CD4-positive, CD25-positive, alpha-beta regulatory T cell (primary cell): ENCODE measurements around the gene ACTG1. TPM values are rescaled to one million over a fixed set of nuclear protein-coding genes. Genes with fewer than 3 reads are reported as not detected.
A peak's percentile ranks its signal among the peaks of the same experiment; 100 is the strongest.

Experiments used
- ATAC-seq, 2 donors: fragments of 150-1000 bp; cut with Tn5 transposase; one replicate each; pipeline ENCODE4 v1.10.0; 2021; ENCODE audit warnings: low read depth in 2 of 2, moderate number of reproducible peaks in 2 of 2, moderate library complexity in 1 of 2
- DNase-seq, 3 donors: peaks; one replicate each; pipeline versions ENCODE4 v3.0.0 to v3.0.0-alpha.2; 2012 to 2022; ENCODE audit warnings: mixed read lengths in 1 of 3
- H3K27ac ChIP-seq: one replicate; pipeline ENCODE4 v1.7.0; 2013; ENCODE audit warnings: mild to moderate bottlenecking, low read length; ENCODE audit not compliant: insufficient read depth, poor library complexity, severe bottlenecking
- H3K27me3 ChIP-seq: one replicate; pipeline ENCODE4 v1.7.0; 2013; ENCODE audit warnings: low read length; ENCODE audit not compliant: control insufficient read depth, insufficient read depth
- H3K36me3 ChIP-seq: one replicate; pipeline ENCODE4 v1.7.0; 2013; ENCODE audit warnings: mild to moderate bottlenecking, low read length, moderate library complexity; ENCODE audit not compliant: control insufficient read depth, insufficient read depth
- H3K4me1 ChIP-seq: 2 replicates; pipeline ENCODE4 v1.7.0; 2013; ENCODE audit warnings: mild to moderate bottlenecking, low read length; ENCODE audit not compliant: insufficient read depth, control insufficient read depth, poor library complexity, severe bottlenecking
- H3K4me3 ChIP-seq: one replicate; pipeline ENCODE4 v1.7.0; 2013; ENCODE audit warnings: low read depth, mild to moderate bottlenecking, low read length, moderate library complexity
- H3K9me3 ChIP-seq, 2 experiments: 1 replicate in 1 of 2; 2 replicates in 1 of 2; pipeline ENCODE4 v1.7.0; 2013; ENCODE audit warnings: low read length in 2 of 2, mild to moderate bottlenecking in 1 of 2, moderate library complexity in 1 of 2; ENCODE audit not compliant: control insufficient read depth in 2 of 2
- H3K27ac Mint-ChIP-seq, 3 donors: one replicate each; pipeline ENCODE4 v1.8.0; 2020 to 2022; ENCODE audit warnings: mild to moderate bottlenecking in 3 of 3, mixed read lengths in 3 of 3, moderate library complexity in 2 of 3
- H3K27me3 Mint-ChIP-seq: one replicate; pipeline ENCODE4 v1.8.0; 2022; ENCODE audit warnings: mild to moderate bottlenecking, mixed read lengths
- H3K36me3 Mint-ChIP-seq: one replicate; pipeline ENCODE4 v1.8.0; 2020; ENCODE audit warnings: mixed read lengths
- H3K4me1 Mint-ChIP-seq, 4 donors: one replicate each; pipeline ENCODE4 v1.8.0; 2020 to 2022; ENCODE audit warnings: mixed read lengths in 4 of 4, mild to moderate bottlenecking in 1 of 4
- H3K4me3 Mint-ChIP-seq, 4 donors: one replicate each; pipeline ENCODE4 v1.8.0; 2020 to 2022; ENCODE audit warnings: mild to moderate bottlenecking in 4 of 4, mixed read lengths in 4 of 4, moderate library complexity in 3 of 4
- H3K9me3 Mint-ChIP-seq, 7 donors: one replicate each; pipeline ENCODE4 v1.8.0; 2020 to 2022; ENCODE audit warnings: mixed read lengths in 7 of 7, mild to moderate bottlenecking in 3 of 7, moderate library complexity in 2 of 7
- polyA plus RNA-seq, 4 donors: library from polyadenylated mRNA; unstranded; fragments of 300-500 nt; fragmentation: Illumina TruSeq; gene quantifications; one replicate each; pipeline ENCODE4 v1.2.3, GENCODE V29; 2021
- total RNA-seq: library from RNA; stranded (reverse); gene quantifications from one replicate; pipeline ENCODE4 v1.2.3, GENCODE V29; 2022

The ACTG1 gene
- total and polyA plus RNA-seq, 5 donors from 2014 or later = 1,684 to 2,724 (median 2,347) TPM

GRCh38 chr17:81537856-81538555 is 25.4 kb upstream of the ACTG1 start:
- H3K36me3 Mint-ChIP-seq = peaks cover 9% of the 10 kb centered on the region
- Histone ChIP-seq H3K27me3 (peaks cover 3% of the 10 kb centered on the region), H3K36me3 (peaks cover 4% of the 10 kb centered on the region), H3K4me3 (no peak overlapping the region), H3K9me3 (no peaks in the 10 kb centered on the region), H3K4me1 (peaks cover 11% of the 10 kb centered on the region), H3K27ac (no peak overlapping the region)
- DNase-seq (no peak), ATAC-seq (no peak)
- no peaks in the 10 kb centered on the region for H3K4me1 Mint-ChIP-seq
- H3K27ac Mint-ChIP-seq = peak overlapping the region in 1 of 3 donors; percentile 67
- no peaks in the 10 kb centered on the region for H3K9me3 Mint-ChIP-seq
- H3K27me3 Mint-ChIP-seq = peaks cover 16% of the 10 kb centered on the region
- peak overlapping the region in 1 of 4 donors; percentile 27 for H3K4me3 Mint-ChIP-seq

DNA sequence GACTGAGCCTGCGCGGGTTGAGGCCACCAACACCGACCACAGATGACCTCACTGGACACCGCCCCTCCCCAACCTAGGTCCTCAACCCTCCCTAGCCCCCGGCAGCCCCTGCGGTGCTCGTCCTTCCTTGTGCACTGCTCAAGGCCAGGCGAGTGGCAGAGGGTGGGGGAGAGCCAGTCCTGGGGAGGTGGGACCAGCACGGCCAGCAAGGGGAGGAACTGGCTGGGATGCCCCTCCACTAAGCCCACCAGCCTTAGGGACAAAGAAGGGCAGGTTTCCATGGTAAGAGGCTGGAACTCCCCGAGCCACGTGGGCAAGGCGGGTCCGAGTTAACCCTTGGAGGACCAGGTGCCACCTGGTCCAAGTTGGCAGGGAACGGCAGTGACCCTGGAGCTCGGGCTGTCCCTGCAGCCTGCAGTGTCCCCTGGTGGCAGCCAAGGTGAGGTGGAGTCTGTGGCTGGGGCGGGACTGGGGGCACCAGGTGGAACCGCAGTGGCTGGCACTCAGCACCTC is 24.8 kb upstream of the ACTG1 start:
- H3K27ac ChIP-seq = no peak overlapping the region
- H3K27ac Mint-ChIP-seq = no peak overlapping the region
- H3K27me3 Mint-ChIP-seq = peaks cover 16% of the 10 kb centered on the region
- H3K4me1 ChIP-seq = peaks cover 11% of the 10 kb centered on the region
- H3K36me3 Mint-ChIP-seq = peaks cover 9% of the 10 kb centered on the region
- DNase-seq = peak in 1 of 3 donors; percentile 40
- H3K9me3 Mint-ChIP-seq = no peaks in the 10 kb centered on the region
- H3K27me3 ChIP-seq = peaks cover 3% of the 10 kb centered on the region
- H3K4me1 Mint-ChIP-seq = no peaks in the 10 kb centered on the region
- H3K4me3 Mint-ChIP-seq = no peak overlapping the region
- H3K36me3 ChIP-seq = peaks cover 4% of the 10 kb centered on the region
- ATAC-seq = peak; percentile 45 to 51
- H3K4me3 ChIP-seq = no peak overlapping the region
- H3K9me3 ChIP-seq = no peaks in the 10 kb centered on the region

DNA sequence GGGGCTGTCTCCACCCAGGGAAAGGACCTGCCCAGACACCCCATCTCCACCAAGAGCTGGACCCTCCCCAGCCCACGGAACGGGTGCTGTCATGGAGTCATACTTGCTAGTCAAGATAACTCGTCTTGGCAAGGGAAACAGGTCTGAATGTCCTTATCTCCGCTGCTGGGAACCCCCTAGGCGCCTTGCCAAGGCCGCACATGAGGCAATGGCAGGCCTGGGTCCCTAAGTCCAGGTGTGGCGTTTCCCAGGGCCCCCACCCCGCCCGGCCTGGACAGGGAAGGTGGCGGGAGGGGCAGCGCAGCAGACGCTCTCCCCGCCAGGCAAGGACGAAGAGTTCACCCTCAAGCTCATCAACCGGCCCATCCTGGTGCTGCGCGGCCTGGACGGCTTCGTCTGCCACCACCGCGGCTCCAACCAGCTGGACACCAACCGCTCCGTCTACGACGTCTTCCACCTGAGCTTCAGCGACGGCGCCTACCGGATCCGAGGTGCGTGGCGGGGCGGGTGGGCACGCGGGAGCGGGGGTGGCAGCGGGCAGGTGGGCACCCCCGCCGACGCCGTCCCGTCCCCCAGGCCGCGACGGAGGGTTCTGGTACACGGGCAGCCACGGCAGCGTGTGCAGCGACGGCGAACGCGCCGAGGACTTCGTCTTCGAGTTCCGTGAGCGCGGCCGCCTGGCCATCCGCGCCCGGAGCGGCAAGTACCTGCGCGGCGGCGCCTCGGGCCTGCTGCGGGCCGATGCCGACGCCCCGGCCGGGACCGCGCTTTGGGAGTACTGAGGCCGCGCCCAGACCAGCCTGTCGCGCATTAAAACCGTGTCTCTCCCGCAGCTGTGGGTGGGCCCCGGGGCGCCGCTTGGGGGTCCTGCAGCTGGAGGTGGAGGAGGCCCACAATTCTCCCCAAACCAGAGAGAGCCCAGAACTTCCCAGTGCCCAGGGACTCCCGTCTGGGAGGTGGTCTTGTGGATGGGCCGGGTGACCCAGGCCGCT is 24.0 kb upstream of the ACTG1 start:
- DNase-seq = no peak
- no peak for ATAC-seq
- Histone ChIP-seq H3K27me3 (peaks cover 3% of the 10 kb centered on the region), H3K36me3 (peaks cover 4% of the 10 kb centered on the region), H3K4me1 (peaks cover 11% of the 10 kb centered on the region), H3K9me3 (no peaks in the 10 kb centered on the region), H3K27ac (no peak overlapping the region), H3K4me3 (no peak overlapping the region)
- peaks cover 16% of the 10 kb centered on the region for H3K27me3 Mint-ChIP-seq
- no peak overlapping the region for H3K4me3 Mint-ChIP-seq
- H3K36me3 Mint-ChIP-seq = peaks cover 8% of the 10 kb centered on the region
- H3K4me1 Mint-ChIP-seq = no peaks in the 10 kb centered on the region
- H3K27ac Mint-ChIP-seq = no peak overlapping the region
- H3K9me3 Mint-ChIP-seq = no peaks in the 10 kb centered on the region

GRCh38 chr17:81535480-81536298 is 23.1 kb upstream of the ACTG1 start:
- H3K9me3 ChIP-seq = no peaks in the 10 kb centered on the region
- Mint-ChIP-seq H3K4me3 (no peak overlapping the region), H3K9me3 (no peaks in the 10 kb centered on the region), H3K4me1 (no peaks in the 10 kb centered on the region), H3K27me3 (peaks cover 16% of the 10 kb centered on the region), H3K27ac (peak overlapping the region in 1 of 3 donors; percentile 14), H3K36me3 (peaks cover 5% of the 10 kb centered on the region)
- peaks cover 4% of the 10 kb centered on the region for H3K36me3 ChIP-seq
- DNase-seq (no peak), ATAC-seq (no peak)
- no peak overlapping the region for H3K27ac ChIP-seq
- no peak overlapping the region for H3K4me3 ChIP-seq
- H3K4me1 ChIP-seq = peaks cover 11% of the 10 kb centered on the region
- H3K27me3 ChIP-seq = peaks cover 3% of the 10 kb centered on the region

DNA sequence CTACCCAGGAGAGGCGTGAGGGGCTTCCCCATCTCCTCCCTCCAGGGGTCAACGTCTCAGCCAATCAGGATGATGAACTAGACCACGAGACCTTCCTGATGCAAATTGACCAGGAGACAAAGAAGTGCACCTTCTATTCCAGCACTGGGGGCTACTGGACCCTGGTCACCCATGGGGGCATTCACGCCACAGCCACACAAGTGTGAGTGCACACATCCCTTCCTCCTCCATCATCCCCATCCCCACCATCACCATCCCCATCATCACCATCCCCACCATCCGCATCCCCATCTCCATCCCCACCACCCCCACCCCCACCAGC is 22.4 kb upstream of the ACTG1 start:
- no peak for ATAC-seq
- no peaks in the 10 kb centered on the region for H3K9me3 Mint-ChIP-seq
- no peak overlapping the region for H3K4me3 ChIP-seq

GRCh38 chr17:81534157-81535006 is 21.8 kb upstream of the ACTG1 start:
- H3K9me3 Mint-ChIP-seq = no peaks in the 10 kb centered on the region
- Histone ChIP-seq H3K4me3 (no peak overlapping the region), H3K27ac (no peak overlapping the region), H3K4me1 (peaks cover 11% of the 10 kb centered on the region), H3K9me3 (no peaks in the 10 kb centered on the region), H3K36me3 (peaks cover 4% of the 10 kb centered on the region), H3K27me3 (peaks cover 3% of the 10 kb centered on the region)
- no peak overlapping the region for H3K27ac Mint-ChIP-seq
- peaks cover 17% of the 10 kb centered on the region for H3K27me3 Mint-ChIP-seq
- DNase-seq = no peak
- H3K36me3 Mint-ChIP-seq = peaks cover 5% of the 10 kb centered on the region
- H3K4me1 Mint-ChIP-seq = no peaks in the 10 kb centered on the region
- ATAC-seq = no peak
- no peak overlapping the region for H3K4me3 Mint-ChIP-seq

More for the DNA sequence above, 22.4 kb upstream of the ACTG1 start:
- H3K36me3 Mint-ChIP-seq = peaks cover 5% of the 10 kb centered on the region
- H3K27me3 Mint-ChIP-seq = peaks cover 16% of the 10 kb centered on the region
- DNase-seq = no peak
- Histone ChIP-seq H3K4me1 (peaks cover 11% of the 10 kb centered on the region), H3K27ac (no peak overlapping the region), H3K36me3 (peaks cover 4% of the 10 kb centered on the region), H3K27me3 (peaks cover 3% of the 10 kb centered on the region), H3K9me3 (no peaks in the 10 kb centered on the region)
- no peak overlapping the region for H3K27ac Mint-ChIP-seq
- no peak overlapping the region for H3K4me3 Mint-ChIP-seq
- no peaks in the 10 kb centered on the region for H3K4me1 Mint-ChIP-seq
